HCT116 (cell line): ENCODE data around the gene TMCO4. TPM values are rescaled to one million over a fixed set of nuclear protein-coding genes. Genes with fewer than 3 reads are reported as not detected.

Experiments used
- ATAC-seq: fragments of 200-7000 bp; cut with Tn5 transposase; 2 replicates; pipeline ENCODE4 v1.9.1; 2020; ENCODE audit warnings: mild to moderate bottlenecking, moderate library complexity
- BruUV-seq: library from RNA; stranded (reverse); fragments of 400-500 nt; replicated peaks from 2 replicates; lab custom pipeline; 2021; lab: Mats Ljungman, UMichigan
- CTCF ChIA-PET: fragments of 300-600 bp; sonication (Branson Sonifier 250); formaldehyde crosslinking; loops from one replicate; lab custom pipeline; 2021; ENCODE audit warnings: antibody characterized with exemption; lab: Charles Lee
- POLR2A ChIA-PET: fragments of 300-600, 350-600 bp; sonication (Branson Sonifier 250); formaldehyde crosslinking; loops from one replicate; lab custom pipeline; 2021; ENCODE audit warnings: antibody characterized with exemption; lab: Charles Lee
- RAD21 ChIA-PET, 2 experiments: fragments of 300-600 bp; sonication (Branson Sonifier 250); formaldehyde crosslinking; loops; one replicate each; lab custom pipeline; 2023; ENCODE audit warnings: low total read pairs in 2 of 2; ENCODE audit not compliant: uncharacterized antibody in 2 of 2, unreplicated experiment in 2 of 2, low non-redundant PET in 1 of 2; lab: Charles Lee
- DNase-seq: peaks from one replicate; pipeline ENCODE4 v3.0.0-alpha.2; 2010; ENCODE audit warnings: low read depth, low spot score
- H2AFZ ChIP-seq: fragments of 200-600 bp; shearing (Covaris generic), sonication (generic); 2 replicates; pipeline ENCODE4 v1.6.1; 2017; ENCODE audit warnings: low read depth, mixed run types, mixed read lengths, antibody characterized with exemption, low read length; ENCODE audit not compliant: poor library complexity, severe bottlenecking
- H3K27ac ChIP-seq: 2 replicates; pipeline ENCODE4 v1.5.1; 2012; ENCODE audit warnings: low read depth, low read length
- H3K27me3 ChIP-seq: fragments of 200-600 bp; sonication (generic); 2 replicates; pipeline ENCODE4 v1.6.1; 2016; ENCODE audit warnings: mixed run types, low read length, mixed read lengths; ENCODE audit not compliant: insufficient read depth
- H3K36me3 ChIP-seq, 2 experiments: fragments of 200-500 bp in 1 of 2; fragments of 200-600 bp in 1 of 2; sonication (Bioruptor generic) in 1 of 2; sonication (generic) in 1 of 2; 2 replicates each; pipeline versions ENCODE4 v1.5.1 to v1.6.1; 2014 to 2016; ENCODE audit warnings: low read length in 2 of 2, inconsistent platforms in 1 of 2, mixed read lengths in 1 of 2, mixed run types in 1 of 2; ENCODE audit not compliant: insufficient read depth in 2 of 2, control insufficient read depth in 1 of 2
- H3K4me1 ChIP-seq, 2 experiments: fragments of 200-600 bp in 1 of 2; sonication (generic) in 1 of 2; 2 replicates each; pipeline versions ENCODE4 v1.5.1 to v1.6.1; 2012 to 2017; ENCODE audit warnings: low read length in 2 of 2, inconsistent platforms in 1 of 2, mild to moderate bottlenecking in 1 of 2, mixed read lengths in 1 of 2, mixed run types in 1 of 2, moderate library complexity in 1 of 2; ENCODE audit not compliant: insufficient read depth in 2 of 2, control insufficient read depth in 1 of 2
- H3K4me2 ChIP-seq: fragments of 200-600 bp; sonication (generic); 2 replicates; pipeline ENCODE4 v1.6.1; 2017; ENCODE audit warnings: mixed run types, low read length, mixed read lengths
- H3K4me3 ChIP-seq, 2 experiments: fragments of 200-600 bp in 1 of 2; sonication (generic) in 1 of 2; replicated peaks in 1 of 2; 2 replicates each; pipeline ENCODE4 v1.5.1; 2011 to 2016; ENCODE audit warnings: low read length in 2 of 2, control low read depth in 1 of 2, low read depth in 1 of 2, mild to moderate bottlenecking in 1 of 2, mixed read lengths in 1 of 2, mixed run types in 1 of 2
- H3K79me2 ChIP-seq: fragments of 200-600 bp; sonication (generic); 2 replicates; pipeline ENCODE4 v1.6.1; 2017; ENCODE audit warnings: mild to moderate bottlenecking, mixed run types, low read length, moderate library complexity, mixed read lengths; ENCODE audit not compliant: insufficient read depth
- H3K9ac ChIP-seq: fragments of 200-600 bp; sonication (generic); 2 replicates; pipeline ENCODE4 v1.6.1; 2016; ENCODE audit warnings: low read length, mixed read lengths
- H3K9me2 ChIP-seq: fragments of 200-600 bp; sonication (generic), shearing (Covaris generic); 2 replicates; pipeline ENCODE4 v1.6.1; 2017; ENCODE audit warnings: mixed run types, mild to moderate bottlenecking, moderate library complexity; ENCODE audit not compliant: insufficient read depth
- H3K9me3 ChIP-seq, 2 experiments: fragments of 200-500 bp in 1 of 2; fragments of 200-600 bp in 1 of 2; sonication (Bioruptor generic) in 1 of 2; sonication (generic) in 1 of 2; 2 replicates each; pipeline ENCODE4 v1.6.1; 2014 to 2017; ENCODE audit warnings: low read length in 2 of 2, mixed read lengths in 2 of 2, inconsistent platforms in 1 of 2, low read depth in 1 of 2, mild to moderate bottlenecking in 1 of 2, mixed run types in 1 of 2, moderate library complexity in 1 of 2; ENCODE audit not compliant: control insufficient read depth in 1 of 2, insufficient read depth in 1 of 2
- H4K20me1 ChIP-seq: fragments of 200-600 bp; sonication (generic), shearing (Covaris generic); 2 replicates; pipeline ENCODE4 v1.6.1; 2017; ENCODE audit warnings: mixed run types, mild to moderate bottlenecking, moderate library complexity; ENCODE audit not compliant: insufficient read depth
- CBX3 ChIP-seq: IDR thresholded peaks from 2 replicates; pipeline ENCODE4 v1.6.1; 2012; ENCODE audit warnings: low read depth
- CEBPB ChIP-seq: IDR thresholded peaks from 2 replicates; pipeline ENCODE4 v1.6.1; 2012; ENCODE audit warnings: low read depth
- EGR1 ChIP-seq: IDR thresholded peaks from 2 replicates; pipeline ENCODE4 v1.6.1; 2012; ENCODE audit warnings: low read depth
- ELF1 ChIP-seq: IDR thresholded peaks from 2 replicates; pipeline ENCODE4 v1.6.1; 2012; ENCODE audit warnings: low read depth, borderline replicate concordance
- FOSL1 ChIP-seq: IDR thresholded peaks from 2 replicates; pipeline ENCODE4 v1.6.1; 2012; ENCODE audit warnings: low read depth
- JUND ChIP-seq: IDR thresholded peaks from 2 replicates; pipeline ENCODE4 v1.6.1; 2012
- SP1 ChIP-seq: IDR thresholded peaks from 2 replicates; pipeline ENCODE4 v1.6.1; 2012; ENCODE audit warnings: low read depth
- SRF ChIP-seq: IDR thresholded peaks from 2 replicates; pipeline ENCODE4 v1.6.1; 2012; ENCODE audit warnings: low read depth
- TCF7L2 ChIP-seq: IDR thresholded peaks from 2 replicates; pipeline ENCODE4 v1.7.0; 2011; ENCODE audit warnings: borderline replicate concordance, inconsistent platforms; ENCODE audit not compliant: insufficient read depth, insufficient read length; ENCODE audit errors: extremely low read depth
- ZNF274 ChIP-seq: fragments of 200-500 bp; sonication (Bioruptor generic); IDR thresholded peaks from 2 replicates; pipeline ENCODE4 v1.6.1; 2014; ENCODE audit warnings: mild to moderate bottlenecking, low read depth, low read length, inconsistent platforms
- intact Hi-C: fragments of 100-400 bp; cut with micrococcal nuclease; formaldehyde crosslinking; loops from 2 replicates; pipeline ENCODE4 v1.10.0; 2022
- total RNA-seq: library from RNA; stranded (reverse); gene quantifications from one replicate; pipeline ENCODE4 v1.2.1, GENCODE V29; 2021; ENCODE audit not compliant: unreplicated experiment
- TF ChIP-seq, protein P1 (sequence below): IDR thresholded peaks from 2 replicates; pipeline ENCODE4 v1.6.1; 2012; ENCODE audit warnings: low read depth
- TF ChIP-seq, protein P2 (sequence below): IDR thresholded peaks from 2 replicates; pipeline ENCODE4 v1.6.1; 2011; ENCODE audit warnings: mild to moderate bottlenecking, low read length, moderate library complexity; ENCODE audit not compliant: insufficient replicate concordance; ENCODE audit errors: extremely low read depth
- TF ChIP-seq, protein P3 (sequence below): IDR thresholded peaks from 2 replicates; pipeline ENCODE4 v1.6.1; 2012
- TF ChIP-seq, protein P4 (sequence below): IDR thresholded peaks from 2 replicates; pipeline ENCODE4 v1.6.1; 2012

TMCO4 gene
- total RNA-seq, 1 experiment from 2014 or later, result 12.7 TPM

DNA sequence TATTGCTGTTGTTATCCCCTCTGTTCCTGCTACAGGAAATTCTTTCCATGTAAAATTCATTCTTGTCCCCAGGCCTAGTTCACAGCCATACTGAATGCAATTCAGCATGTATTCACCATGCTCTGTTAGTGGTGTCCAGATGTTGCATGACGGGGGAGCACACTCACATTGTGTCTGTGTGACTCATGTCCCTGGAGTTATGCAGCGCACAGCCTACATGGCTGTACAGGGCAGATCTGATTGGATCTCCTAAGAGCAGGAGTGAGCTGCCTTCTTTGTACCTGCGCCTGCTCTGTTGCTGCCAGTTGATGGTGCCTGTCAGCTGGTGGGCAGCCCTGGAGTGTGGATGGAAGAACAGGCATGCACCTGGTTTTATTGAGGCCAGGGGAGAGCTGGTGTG, 117.5 kb downstream of the TMCO4 start:
- H3K27ac ChIP-seq, result no peak overlapping the region
- no peaks in the 10 kb centered on the region for H3K36me3 ChIP-seq
- no peaks in the 10 kb centered on the region for H4K20me1 ChIP-seq
- TF ChIP-seq, protein P1, sequence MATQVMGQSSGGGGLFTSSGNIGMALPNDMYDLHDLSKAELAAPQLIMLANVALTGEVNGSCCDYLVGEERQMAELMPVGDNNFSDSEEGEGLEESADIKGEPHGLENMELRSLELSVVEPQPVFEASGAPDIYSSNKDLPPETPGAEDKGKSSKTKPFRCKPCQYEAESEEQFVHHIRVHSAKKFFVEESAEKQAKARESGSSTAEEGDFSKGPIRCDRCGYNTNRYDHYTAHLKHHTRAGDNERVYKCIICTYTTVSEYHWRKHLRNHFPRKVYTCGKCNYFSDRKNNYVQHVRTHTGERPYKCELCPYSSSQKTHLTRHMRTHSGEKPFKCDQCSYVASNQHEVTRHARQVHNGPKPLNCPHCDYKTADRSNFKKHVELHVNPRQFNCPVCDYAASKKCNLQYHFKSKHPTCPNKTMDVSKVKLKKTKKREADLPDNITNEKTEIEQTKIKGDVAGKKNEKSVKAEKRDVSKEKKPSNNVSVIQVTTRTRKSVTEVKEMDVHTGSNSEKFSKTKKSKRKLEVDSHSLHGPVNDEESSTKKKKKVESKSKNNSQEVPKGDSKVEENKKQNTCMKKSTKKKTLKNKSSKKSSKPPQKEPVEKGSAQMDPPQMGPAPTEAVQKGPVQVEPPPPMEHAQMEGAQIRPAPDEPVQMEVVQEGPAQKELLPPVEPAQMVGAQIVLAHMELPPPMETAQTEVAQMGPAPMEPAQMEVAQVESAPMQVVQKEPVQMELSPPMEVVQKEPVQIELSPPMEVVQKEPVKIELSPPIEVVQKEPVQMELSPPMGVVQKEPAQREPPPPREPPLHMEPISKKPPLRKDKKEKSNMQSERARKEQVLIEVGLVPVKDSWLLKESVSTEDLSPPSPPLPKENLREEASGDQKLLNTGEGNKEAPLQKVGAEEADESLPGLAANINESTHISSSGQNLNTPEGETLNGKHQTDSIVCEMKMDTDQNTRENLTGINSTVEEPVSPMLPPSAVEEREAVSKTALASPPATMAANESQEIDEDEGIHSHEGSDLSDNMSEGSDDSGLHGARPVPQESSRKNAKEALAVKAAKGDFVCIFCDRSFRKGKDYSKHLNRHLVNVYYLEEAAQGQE, result no peak
- no peak for TF ChIP-seq TCF7L2
- no peak for TF ChIP-seq CBX3
- TF ChIP-seq ELF1, result no peak
- no peak for TF ChIP-seq JUND
- no peak for TF ChIP-seq SP1
- TF ChIP-seq, protein P2, sequence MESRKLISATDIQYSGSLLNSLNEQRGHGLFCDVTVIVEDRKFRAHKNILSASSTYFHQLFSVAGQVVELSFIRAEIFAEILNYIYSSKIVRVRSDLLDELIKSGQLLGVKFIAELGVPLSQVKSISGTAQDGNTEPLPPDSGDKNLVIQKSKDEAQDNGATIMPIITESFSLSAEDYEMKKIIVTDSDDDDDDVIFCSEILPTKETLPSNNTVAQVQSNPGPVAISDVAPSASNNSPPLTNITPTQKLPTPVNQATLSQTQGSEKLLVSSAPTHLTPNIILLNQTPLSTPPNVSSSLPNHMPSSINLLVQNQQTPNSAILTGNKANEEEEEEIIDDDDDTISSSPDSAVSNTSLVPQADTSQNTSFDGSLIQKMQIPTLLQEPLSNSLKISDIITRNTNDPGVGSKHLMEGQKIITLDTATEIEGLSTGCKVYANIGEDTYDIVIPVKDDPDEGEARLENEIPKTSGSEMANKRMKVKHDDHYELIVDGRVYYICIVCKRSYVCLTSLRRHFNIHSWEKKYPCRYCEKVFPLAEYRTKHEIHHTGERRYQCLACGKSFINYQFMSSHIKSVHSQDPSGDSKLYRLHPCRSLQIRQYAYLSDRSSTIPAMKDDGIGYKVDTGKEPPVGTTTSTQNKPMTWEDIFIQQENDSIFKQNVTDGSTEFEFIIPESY, result no peak
- no peak for TF ChIP-seq CEBPB
- no peak for TF ChIP-seq ZNF274
- no peak for TF ChIP-seq EGR1
- TF ChIP-seq FOSL1, result no peak
- no peak for TF ChIP-seq SRF
- TF ChIP-seq, protein P3, sequence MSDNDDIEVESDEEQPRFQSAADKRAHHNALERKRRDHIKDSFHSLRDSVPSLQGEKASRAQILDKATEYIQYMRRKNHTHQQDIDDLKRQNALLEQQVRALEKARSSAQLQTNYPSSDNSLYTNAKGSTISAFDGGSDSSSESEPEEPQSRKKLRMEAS, result no peak
- TF ChIP-seq, protein P4, sequence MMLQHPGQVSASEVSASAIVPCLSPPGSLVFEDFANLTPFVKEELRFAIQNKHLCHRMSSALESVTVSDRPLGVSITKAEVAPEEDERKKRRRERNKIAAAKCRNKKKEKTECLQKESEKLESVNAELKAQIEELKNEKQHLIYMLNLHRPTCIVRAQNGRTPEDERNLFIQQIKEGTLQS, result no peak
- H3K4me1 ChIP-seq, result no peaks in the 10 kb centered on the region
- intact Hi-C loops, result no loop called here
- H3K9ac ChIP-seq, result no peak overlapping the region
- H3K9me3 ChIP-seq, result no peaks in the 10 kb centered on the region
- POLR2A ChIA-PET, result interaction anchor here (1.2 kb wide), 1 partner anchor 15 kb away, joined by 3 read pairs; no protein-coding TSS in a partner anchor
- no peaks in the 10 kb centered on the region for H3K79me2 ChIP-seq
- DNase-seq (no peak), ATAC-seq (peak; percentile 53; the same call in 1 of the 2 replicates)
- RAD21 ChIA-PET, result no interaction called here
- no peaks in the 10 kb centered on the region for H3K27me3 ChIP-seq
- H3K9me2 ChIP-seq, result no peaks in the 10 kb centered on the region
- BruUV-seq, result no TSS peak
- CTCF ChIA-PET, result interaction anchor here (1.0 kb wide), 1 partner anchor 28 kb away, joined by 3 read pairs; no protein-coding TSS in a partner anchor
- no peak overlapping the region for H3K4me3 ChIP-seq
- H2AFZ ChIP-seq, result no peak overlapping the region
- H3K4me2 ChIP-seq, result no peak overlapping the region
